ENCODE measurements around the gene ST6GAL1.

The ST6GAL1 gene

GRCh38 chr3:187074846-187075245 lies 144.5 kb downstream of the ST6GAL1 start:
- no peaks in the 10 kb centered on the region for H3K9me3 ChIP-seq (ENCODE audit: control insufficient read depth, insufficient read depth, low read length)
- H3K27ac ChIP-seq (ENCODE audit: low read length), result no peak overlapping the region
- H3K4me1 ChIP-seq (ENCODE audit: control insufficient read depth, insufficient read depth, low read length), result peaks cover 3% of the 10 kb centered on the region; the same call in 1 of the 2 replicates
- no peaks in the 10 kb centered on the region for H3K27me3 ChIP-seq (ENCODE audit: control insufficient read depth, insufficient read depth, low read length)
- H3K36me3 ChIP-seq (ENCODE audit: control insufficient read depth, insufficient read depth, low read length), result peaks cover 3% of the 10 kb centered on the region; the same call in 1 of the 2 replicates
- no peak overlapping the region for H3K4me3 ChIP-seq (ENCODE audit: low read length)
- no peak for DNase-seq (ENCODE audit: low read depth, low spot score)

GRCh38 chr3:187076297-187076696 lies 146.0 kb downstream of the ST6GAL1 start:
- Histone ChIP-seq H3K36me3 (ENCODE audit: control insufficient read depth, insufficient read depth, low read length) (peaks cover 3% of the 10 kb centered on the region; the same call in 1 of the 2 replicates), H3K4me1 (ENCODE audit: control insufficient read depth, insufficient read depth, low read length) (peaks cover 3% of the 10 kb centered on the region; the same call in 1 of the 2 replicates), H3K4me3 (ENCODE audit: low read length) (no peak overlapping the region), H3K27ac (ENCODE audit: low read length) (no peak overlapping the region), H3K27me3 (ENCODE audit: control insufficient read depth, insufficient read depth, low read length) (no peaks in the 10 kb centered on the region), H3K9me3 (ENCODE audit: control insufficient read depth, insufficient read depth, low read length) (no peaks in the 10 kb centered on the region)
- DNase-seq (ENCODE audit: low read depth, low spot score), result no peak
- WGBS (ENCODE audit: insufficient coverage, insufficient read length), result no CpG with 5 or more reads among the region's 6 CpGs

- H3K36me3 ChIP-seq (ENCODE audit: control insufficient read depth, insufficient read depth, low read length), result peaks cover 3% of the 10 kb centered on the region; the same call in 1 of the 2 replicates
- H3K9me3 ChIP-seq (ENCODE audit: control insufficient read depth, insufficient read depth, low read length), result no peaks in the 10 kb centered on the region
- H3K27ac ChIP-seq (ENCODE audit: low read length), result no peak overlapping the region
- no CpG with 5 or more reads among the region's 3 CpGs for WGBS (ENCODE audit: insufficient coverage, insufficient read length)
- no peak overlapping the region for H3K4me3 ChIP-seq (ENCODE audit: low read length)
- DNase-seq (ENCODE audit: low read depth, low spot score), result no peak
- no peaks in the 10 kb centered on the region for H3K27me3 ChIP-seq (ENCODE audit: control insufficient read depth, insufficient read depth, low read length)
- H3K4me1 ChIP-seq (ENCODE audit: control insufficient read depth, insufficient read depth, low read length), result peaks cover 3% of the 10 kb centered on the region; the same call in 1 of the 2 replicates
Observed at GRCh38 chr3:187077085-187077484, 146.8 kb downstream of the ST6GAL1 start.

- H3K36me3 ChIP-seq (ENCODE audit: control insufficient read depth, insufficient read depth, low read length), result peaks cover 3% of the 10 kb centered on the region; the same call in 1 of the 2 replicates
- H3K4me3 ChIP-seq (ENCODE audit: low read length), result no peak overlapping the region
- no CpG with 5 or more reads among the region's 5 CpGs for WGBS (ENCODE audit: insufficient coverage, insufficient read length)
- H3K9me3 ChIP-seq (ENCODE audit: control insufficient read depth, insufficient read depth, low read length), result no peaks in the 10 kb centered on the region
- DNase-seq (ENCODE audit: low read depth, low spot score), result no peak
- no peaks in the 10 kb centered on the region for H3K27me3 ChIP-seq (ENCODE audit: control insufficient read depth, insufficient read depth, low read length)
- no peak overlapping the region for H3K27ac ChIP-seq (ENCODE audit: low read length)
- H3K4me1 ChIP-seq (ENCODE audit: control insufficient read depth, insufficient read depth, low read length), result peaks cover 3% of the 10 kb centered on the region; the same call in 1 of the 2 replicates
Observed at GRCh38 chr3:187077537-187077936, 147.2 kb downstream of the ST6GAL1 start.

GRCh38 chr3:187079090-187080022 lies 149.0 kb downstream of the ST6GAL1 start:
- no peak for DNase-seq (ENCODE audit: low read depth, low spot score)
- Histone ChIP-seq H3K9me3 (ENCODE audit: control insufficient read depth, insufficient read depth, low read length) (no peaks in the 10 kb centered on the region), H3K4me1 (ENCODE audit: control insufficient read depth, insufficient read depth, low read length) (peaks cover 3% of the 10 kb centered on the region; the same call in 1 of the 2 replicates), H3K4me3 (ENCODE audit: low read length) (no peak overlapping the region), H3K36me3 (ENCODE audit: control insufficient read depth, insufficient read depth, low read length) (peaks cover 3% of the 10 kb centered on the region; the same call in 1 of the 2 replicates), H3K27ac (ENCODE audit: low read length) (no peak overlapping the region), H3K27me3 (ENCODE audit: control insufficient read depth, insufficient read depth, low read length) (no peaks in the 10 kb centered on the region)
- no CpG with 5 or more reads among the region's 8 CpGs for WGBS (ENCODE audit: insufficient coverage, insufficient read length)

GRCh38 chr3:187080799-187081450 lies 150.6 kb downstream of the ST6GAL1 start:
- no CpG with 5 or more reads among the region's 13 CpGs for WGBS (ENCODE audit: insufficient coverage, insufficient read length)

GRCh38 chr3:187082758-187083375 lies 152.5 kb downstream of the ST6GAL1 start:
- H3K4me1 ChIP-seq (ENCODE audit: control insufficient read depth, insufficient read depth, low read length), result peaks cover 4% of the 10 kb centered on the region; the same call in 1 of the 2 replicates
- no peaks in the 10 kb centered on the region for H3K9me3 ChIP-seq (ENCODE audit: control insufficient read depth, insufficient read depth, low read length)
- no CpG with 5 or more reads among the region's 6 CpGs for WGBS (ENCODE audit: insufficient coverage, insufficient read length)
- DNase-seq (ENCODE audit: low read depth, low spot score), result no peak
- H3K27ac ChIP-seq (ENCODE audit: low read length), result no peak overlapping the region
- no peaks in the 10 kb centered on the region for H3K36me3 ChIP-seq (ENCODE audit: control insufficient read depth, insufficient read depth, low read length)
- no peaks in the 10 kb centered on the region for H3K27me3 ChIP-seq (ENCODE audit: control insufficient read depth, insufficient read depth, low read length)
- H3K4me3 ChIP-seq (ENCODE audit: low read length), result no peak overlapping the region

More at GRCh38 chr3:187080799-187081450, 150.6 kb downstream of the ST6GAL1 start:
- no peak for DNase-seq (ENCODE audit: low read depth, low spot score)
- Histone ChIP-seq H3K4me3 (ENCODE audit: low read length) (no peak overlapping the region), H3K27ac (ENCODE audit: low read length) (no peak overlapping the region), H3K9me3 (ENCODE audit: control insufficient read depth, insufficient read depth, low read length) (no peaks in the 10 kb centered on the region), H3K27me3 (ENCODE audit: control insufficient read depth, insufficient read depth, low read length) (no peaks in the 10 kb centered on the region), H3K4me1 (ENCODE audit: control insufficient read depth, insufficient read depth, low read length) (peaks cover 4% of the 10 kb centered on the region; the same call in 1 of the 2 replicates), H3K36me3 (ENCODE audit: control insufficient read depth, insufficient read depth, low read length) (no peaks in the 10 kb centered on the region)

GRCh38 chr3:187084126-187084525 lies 153.8 kb downstream of the ST6GAL1 start:
- DNase-seq (ENCODE audit: low read depth, low spot score), result no peak
- no CpG with 5 or more reads among the region's 5 CpGs for WGBS (ENCODE audit: insufficient coverage, insufficient read length)
- H3K4me1 ChIP-seq (ENCODE audit: control insufficient read depth, insufficient read depth, low read length), result peaks cover 4% of the 10 kb centered on the region; the same call in 1 of the 2 replicates
- no peaks in the 10 kb centered on the region for H3K36me3 ChIP-seq (ENCODE audit: control insufficient read depth, insufficient read depth, low read length)
- H3K4me3 ChIP-seq (ENCODE audit: low read length), result no peak overlapping the region
- no peaks in the 10 kb centered on the region for H3K9me3 ChIP-seq (ENCODE audit: control insufficient read depth, insufficient read depth, low read length)
- no peak overlapping the region for H3K27ac ChIP-seq (ENCODE audit: low read length)
- H3K27me3 ChIP-seq (ENCODE audit: control insufficient read depth, insufficient read depth, low read length), result no peaks in the 10 kb centered on the region

GRCh38 chr3:187084580-187084979 lies 154.3 kb downstream of the ST6GAL1 start:
- no peaks in the 10 kb centered on the region for H3K27me3 ChIP-seq (ENCODE audit: control insufficient read depth, insufficient read depth, low read length)
- DNase-seq (ENCODE audit: low read depth, low spot score), result no peak
- no peak overlapping the region for H3K27ac ChIP-seq (ENCODE audit: low read length)
- no CpG with 5 or more reads among the region's 2 CpGs for WGBS (ENCODE audit: insufficient coverage, insufficient read length)
- no peak overlapping the region for H3K4me3 ChIP-seq (ENCODE audit: low read length)
- no peaks in the 10 kb centered on the region for H3K36me3 ChIP-seq (ENCODE audit: control insufficient read depth, insufficient read depth, low read length)
- 0 out of 2 replicates have a peak, but pooled peaks cover 2% of the 10 kb centered on the region for H3K4me1 ChIP-seq (ENCODE audit: control insufficient read depth, insufficient read depth, low read length)
- H3K9me3 ChIP-seq (ENCODE audit: control insufficient read depth, insufficient read depth, low read length), result no peaks in the 10 kb centered on the region

- Histone ChIP-seq H3K4me1 (ENCODE audit: control insufficient read depth, insufficient read depth, low read length) (0 out of 2 replicates have a peak, but pooled peaks cover 2% of the 10 kb centered on the region), H3K4me3 (ENCODE audit: low read length) (no peak overlapping the region), H3K36me3 (ENCODE audit: control insufficient read depth, insufficient read depth, low read length) (no peaks in the 10 kb centered on the region), H3K27me3 (ENCODE audit: control insufficient read depth, insufficient read depth, low read length) (no peaks in the 10 kb centered on the region), H3K27ac (ENCODE audit: low read length) (no peak overlapping the region), H3K9me3 (ENCODE audit: control insufficient read depth, insufficient read depth, low read length) (no peaks in the 10 kb centered on the region)
- WGBS (ENCODE audit: insufficient coverage, insufficient read length), result no CpG with 5 or more reads among the region's 5 CpGs
- no peak for DNase-seq (ENCODE audit: low read depth, low spot score)
Observed at GRCh38 chr3:187085021-187085666, 154.8 kb downstream of the ST6GAL1 start.
